Endothelial cell (in vitro differentiated cells): ENCODE results near the gene PARD3B. TPM values are rescaled to one million over a fixed set of nuclear protein-coding genes. Genes with fewer than 3 reads are reported as not detected.

Experiments used
- DNase-seq: peaks from one replicate; pipeline ENCODE4 v3.0.0; 2021; ENCODE audit warnings: low spot score
- H3K27ac Mint-ChIP-seq: one replicate; pipeline ENCODE4 v1.8.0; 2021; ENCODE audit warnings: mixed read lengths, inconsistent platforms; ENCODE audit not compliant: unreplicated experiment
- H3K27me3 Mint-ChIP-seq: one replicate; pipeline ENCODE4 v1.8.0; 2021; ENCODE audit warnings: mild to moderate bottlenecking, moderate library complexity, mixed read lengths, inconsistent platforms; ENCODE audit not compliant: unreplicated experiment
- H3K36me3 Mint-ChIP-seq: one replicate; pipeline ENCODE4 v1.8.0; 2021; ENCODE audit warnings: mild to moderate bottlenecking, low read depth, mixed read lengths, inconsistent platforms; ENCODE audit not compliant: unreplicated experiment
- H3K4me1 Mint-ChIP-seq: one replicate; pipeline ENCODE4 v1.8.0; 2021; ENCODE audit warnings: mild to moderate bottlenecking, mixed read lengths, inconsistent platforms; ENCODE audit not compliant: unreplicated experiment
- H3K4me3 Mint-ChIP-seq: one replicate; pipeline ENCODE4 v1.8.0; 2021; ENCODE audit warnings: mild to moderate bottlenecking, mixed read lengths, inconsistent platforms; ENCODE audit not compliant: unreplicated experiment
- H3K9me3 Mint-ChIP-seq: one replicate; pipeline ENCODE4 v1.8.0; 2021; ENCODE audit warnings: mixed read lengths, inconsistent platforms; ENCODE audit not compliant: unreplicated experiment
- total RNA-seq: library from RNA; stranded (reverse); fragmentation: NEBNext Ultra II Directional; extraction: Animal tissue kit (Norgen Biotek cat#: 25700); gene quantifications from one replicate; pipeline ENCODE4 v1.2.1, GENCODE V29; 2021; ENCODE audit not compliant: unreplicated experiment
- TF ChIP-seq, protein P1 (sequence below): fragments of 200-600 bp; sonication (generic); IDR thresholded peaks from one replicate; pipeline ENCODE4 v1.5.0; 2021; ENCODE audit warnings: antibody characterized with exemption; ENCODE audit not compliant: unreplicated experiment

Gene PARD3B
- total RNA-seq, 1 donor from 2014 or later = 17.4 TPM

DNA sequence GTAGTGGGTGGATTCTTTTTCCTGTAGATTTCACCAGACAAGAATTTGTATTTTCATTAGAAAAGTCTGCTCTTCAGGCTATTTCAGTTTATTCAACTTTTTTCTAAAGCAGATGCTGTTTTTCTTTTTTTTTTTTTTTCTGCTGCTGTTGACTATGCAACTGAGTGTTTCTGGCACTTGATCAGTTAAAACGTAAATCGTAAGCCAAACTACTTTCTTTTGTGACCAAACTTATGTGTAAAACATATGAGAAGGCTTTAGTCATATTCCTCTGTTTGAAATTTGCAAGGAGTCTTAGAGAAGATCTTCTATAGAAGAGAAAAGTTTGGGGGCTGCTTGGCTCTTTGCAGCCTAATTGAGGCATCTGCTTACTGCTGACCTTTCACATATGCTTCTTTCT lies 170.1 kb downstream of the PARD3B start:
- no peak overlapping the region for H3K4me3 Mint-ChIP-seq
- H3K27me3 Mint-ChIP-seq = peaks cover 1% of the 10 kb centered on the region
- TF ChIP-seq, protein P1, sequence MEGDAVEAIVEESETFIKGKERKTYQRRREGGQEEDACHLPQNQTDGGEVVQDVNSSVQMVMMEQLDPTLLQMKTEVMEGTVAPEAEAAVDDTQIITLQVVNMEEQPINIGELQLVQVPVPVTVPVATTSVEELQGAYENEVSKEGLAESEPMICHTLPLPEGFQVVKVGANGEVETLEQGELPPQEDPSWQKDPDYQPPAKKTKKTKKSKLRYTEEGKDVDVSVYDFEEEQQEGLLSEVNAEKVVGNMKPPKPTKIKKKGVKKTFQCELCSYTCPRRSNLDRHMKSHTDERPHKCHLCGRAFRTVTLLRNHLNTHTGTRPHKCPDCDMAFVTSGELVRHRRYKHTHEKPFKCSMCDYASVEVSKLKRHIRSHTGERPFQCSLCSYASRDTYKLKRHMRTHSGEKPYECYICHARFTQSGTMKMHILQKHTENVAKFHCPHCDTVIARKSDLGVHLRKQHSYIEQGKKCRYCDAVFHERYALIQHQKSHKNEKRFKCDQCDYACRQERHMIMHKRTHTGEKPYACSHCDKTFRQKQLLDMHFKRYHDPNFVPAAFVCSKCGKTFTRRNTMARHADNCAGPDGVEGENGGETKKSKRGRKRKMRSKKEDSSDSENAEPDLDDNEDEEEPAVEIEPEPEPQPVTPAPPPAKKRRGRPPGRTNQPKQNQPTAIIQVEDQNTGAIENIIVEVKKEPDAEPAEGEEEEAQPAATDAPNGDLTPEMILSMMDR = no peak
- DNase-seq = no peak
- H3K27ac Mint-ChIP-seq = no peak overlapping the region
- no peaks in the 10 kb centered on the region for H3K36me3 Mint-ChIP-seq
- no peaks in the 10 kb centered on the region for H3K9me3 Mint-ChIP-seq
- H3K4me1 Mint-ChIP-seq = peaks cover 5% of the 10 kb centered on the region

GRCh38 chr2:204717591-204717990 lies 172.3 kb downstream of the PARD3B start:
- no peak for DNase-seq
- Mint-ChIP-seq H3K4me1 (peaks cover 5% of the 10 kb centered on the region), H3K27me3 (peaks cover 1% of the 10 kb centered on the region), H3K36me3 (no peaks in the 10 kb centered on the region), H3K9me3 (no peaks in the 10 kb centered on the region), H3K27ac (no peak overlapping the region), H3K4me3 (no peak overlapping the region)
- TF ChIP-seq, protein P1 = no peak

DNA sequence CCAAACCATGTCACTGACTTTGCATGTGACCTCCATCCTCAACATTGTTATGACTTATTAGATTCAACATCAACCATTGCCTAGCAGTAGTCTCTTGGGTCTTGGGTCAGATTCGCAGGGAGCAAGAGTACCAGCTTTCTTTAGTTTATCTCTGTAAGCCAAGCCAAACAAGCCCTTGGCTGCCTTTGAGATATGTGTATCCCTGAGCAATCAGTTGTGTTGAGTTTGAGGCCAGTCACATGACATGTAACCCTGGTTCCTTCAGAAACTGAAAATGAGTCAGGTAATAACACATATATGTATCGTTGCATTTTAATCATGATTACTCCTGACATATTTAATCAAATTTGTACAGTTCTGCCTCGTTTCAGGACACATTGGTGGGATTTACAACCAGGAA lies 173.3 kb downstream of the PARD3B start:
- Mint-ChIP-seq H3K4me3 (no peak overlapping the region), H3K27ac (no peak overlapping the region), H3K4me1 (peaks cover 2% of the 10 kb centered on the region), H3K27me3 (peaks cover 1% of the 10 kb centered on the region), H3K9me3 (no peaks in the 10 kb centered on the region), H3K36me3 (no peaks in the 10 kb centered on the region)
- TF ChIP-seq, protein P1 = no peak
- DNase-seq = no peak

GRCh38 chr2:204720874-204721273 lies 175.6 kb downstream of the PARD3B start:
- no peak for DNase-seq
- TF ChIP-seq, protein P1 = no peak
- Mint-ChIP-seq H3K4me1 (no peaks in the 10 kb centered on the region), H3K36me3 (no peaks in the 10 kb centered on the region), H3K27ac (no peak overlapping the region), H3K4me3 (no peak overlapping the region), H3K9me3 (no peaks in the 10 kb centered on the region), H3K27me3 (peaks cover 1% of the 10 kb centered on the region)

DNA sequence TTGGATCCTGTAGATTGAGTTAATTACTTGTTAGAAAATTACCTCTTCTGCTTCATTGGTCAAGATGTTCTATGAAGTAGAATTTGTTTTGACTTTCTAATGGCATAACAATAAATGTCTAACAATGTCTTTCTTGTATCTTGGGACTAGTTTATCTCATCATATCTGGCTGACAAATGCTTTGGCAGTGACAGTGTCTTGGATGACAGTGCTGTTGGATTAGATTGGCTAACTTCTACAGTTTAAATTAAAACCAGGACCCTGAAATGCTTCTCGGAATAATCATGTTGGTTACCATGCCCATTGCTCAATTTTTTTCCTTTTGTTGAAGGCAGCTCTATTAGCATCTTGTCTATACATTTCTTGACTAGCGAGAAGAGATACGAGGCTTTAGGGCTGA lies 176.9 kb downstream of the PARD3B start:
- Mint-ChIP-seq H3K27me3 (peaks cover 1% of the 10 kb centered on the region), H3K36me3 (no peaks in the 10 kb centered on the region), H3K4me3 (no peak overlapping the region), H3K27ac (no peak overlapping the region), H3K9me3 (no peaks in the 10 kb centered on the region), H3K4me1 (no peaks in the 10 kb centered on the region)
- TF ChIP-seq, protein P1 = no peak
- no peak for DNase-seq
